K562 (cell line): ENCODE results near the gene LMO2. TPM values are rescaled to one million over a fixed set of nuclear protein-coding genes. Genes with fewer than 3 reads are reported as not detected.

Source experiments
- ATAC-seq: fragments of 200-7000 bp; cut with Tn5 transposase; 3 replicates; pipeline ENCODE4 v1.9.1; 2020; ENCODE audit warnings: moderate library complexity
- BruUV-seq: library from RNA; stranded (reverse); fragments of 400-500 nt; replicated peaks from 2 replicates; lab custom pipeline; 2021; lab: Mats Ljungman, UMichigan
- CTCF ChIA-PET: fragments of 300-600 bp; formaldehyde crosslinking; extraction: SDS; loops from one replicate; lab custom pipeline; 2021; ENCODE audit warnings: low intra/inter-chr PET ratio; lab: Yijun Ruan, JAX
- POLR2A ChIA-PET: fragments of 300-600, 350-650 bp; sonication (Branson Sonifier 250); formaldehyde crosslinking; extraction: SDS; loops from one replicate; lab custom pipeline; 2021; ENCODE audit warnings: antibody characterized with exemption, inconsistent platforms; lab: Yijun Ruan, JAX
- DNase-seq, 4 experiments: peaks; one replicate each; pipeline versions ENCODE4 v3.0.0 to v3.0.0-alpha.2; 2011 to 2018; ENCODE audit warnings: low spot score in 3 of 4, mixed read lengths in 3 of 4; ENCODE audit errors: extremely low read depth in 1 of 4
- FAIRE-seq: peaks from 2 replicates; lab custom pipeline; 2011; peaks lifted over from hg19 to GRCh38; lab: Jason Lieb, UNC
- H2AFZ ChIP-seq: 2 replicates; pipeline ENCODE4 v1.6.0; 2011; ENCODE audit warnings: low read depth, low read length, control low read depth, inconsistent platforms
- H3K27ac ChIP-seq: fragments of 200-600 bp; 3 replicates; pipeline ENCODE4 v1.8.0; 2011; ENCODE audit warnings: low read depth, mild to moderate bottlenecking, control low read depth, inconsistent platforms, low read length, moderate library complexity, mixed read lengths; ENCODE audit errors: extremely low read depth
- H3K27me3 ChIP-seq, 2 experiments: fragments of 300-600 bp in 1 of 2; 2 replicates in 1 of 2; 3 replicates in 1 of 2; pipeline versions ENCODE4 v1.6.0 to v1.8.0; 2011; ENCODE audit warnings: inconsistent platforms in 2 of 2, low read length in 2 of 2, mild to moderate bottlenecking in 1 of 2, mixed read lengths in 1 of 2, moderate library complexity in 1 of 2; ENCODE audit not compliant: control insufficient read depth in 2 of 2, insufficient read depth in 2 of 2
- H3K36me3 ChIP-seq: fragments of 300-600 bp; 3 replicates; pipeline ENCODE4 v1.8.0; 2011; ENCODE audit warnings: mild to moderate bottlenecking, low read length, inconsistent platforms; ENCODE audit not compliant: control insufficient read depth, insufficient read depth
- H3K4me1 ChIP-seq, 2 experiments: fragments of 200-600 bp in 1 of 2; replicated peaks in 1 of 2; 2 replicates in 1 of 2; 3 replicates in 1 of 2; pipeline versions ENCODE4 v1.5.1 to v1.8.0; 2011; ENCODE audit warnings: inconsistent platforms in 2 of 2, low read length in 2 of 2, mild to moderate bottlenecking in 1 of 2, mixed read lengths in 1 of 2, moderate library complexity in 1 of 2; ENCODE audit not compliant: control insufficient read depth in 2 of 2, insufficient read depth in 2 of 2
- H3K4me2 ChIP-seq: 2 replicates; pipeline ENCODE4 v1.6.1; 2011; ENCODE audit warnings: low read length, control low read depth, inconsistent platforms, mixed read lengths; ENCODE audit not compliant: insufficient read depth
- H3K4me3 ChIP-seq: fragments of 200-600 bp; sonication (generic), shearing (Covaris generic); 2 replicates; pipeline ENCODE4 v1.5.1; 2016; ENCODE audit warnings: control low read depth, inconsistent platforms
- H3K79me2 ChIP-seq: fragments of 200-600 bp; 3 replicates; pipeline ENCODE4 v1.8.0; 2011; ENCODE audit warnings: low read length, inconsistent platforms; ENCODE audit not compliant: control insufficient read depth, insufficient read depth
- H3K9ac ChIP-seq, 2 experiments: 2 replicates each; pipeline versions ENCODE4 v1.6.0 to v1.6.1; 2011; ENCODE audit warnings: low read depth in 2 of 2, low read length in 2 of 2, control low read depth in 1 of 2, inconsistent platforms in 1 of 2, mild to moderate bottlenecking in 1 of 2, mixed read lengths in 1 of 2; ENCODE audit not compliant: insufficient read depth in 1 of 2
- H3K9me1 ChIP-seq: one replicate; pipeline ENCODE4 v1.6.0; 2011; ENCODE audit warnings: inconsistent platforms, mild to moderate bottlenecking, low read length, moderate library complexity; ENCODE audit not compliant: control insufficient read depth, insufficient read depth
- H3K9me3 ChIP-seq: replicated peaks from 2 replicates; pipeline ENCODE4 v1.5.1; 2011; ENCODE audit warnings: low read depth, low read length, inconsistent platforms; ENCODE audit not compliant: control insufficient read depth, insufficient read depth
- H4K20me1 ChIP-seq: replicated peaks from 2 replicates; pipeline ENCODE4 v1.6.1; 2011; ENCODE audit warnings: low read length, inconsistent platforms, mixed read lengths; ENCODE audit not compliant: control insufficient read depth, insufficient read depth
- HOMEZ ChIP-seq: fragments of 250-450 bp; sonication (Bioruptor Pico); IDR thresholded peaks from 2 replicates; pipeline ENCODE4 v1.4.0; 2020; ENCODE audit warnings: mild to moderate bottlenecking, moderate library complexity
- NR3C1 ChIP-seq: sonication (generic); formaldehyde crosslinking; IDR thresholded peaks from 2 replicates; pipeline ENCODE4 v1.8.1; 2022; ENCODE audit warnings: missing genetic modification reagents
- RAD51 ChIP-seq: fragments of 450-650 bp; IDR thresholded peaks from 2 replicates; pipeline ENCODE4 v1.7.1; 2016; ENCODE audit warnings: low read depth, mild to moderate bottlenecking, borderline replicate concordance
- TCF7 ChIP-seq: sonication (generic); IDR thresholded peaks from 2 replicates; pipeline ENCODE4 v1.6.1; 2016; ENCODE audit warnings: antibody characterized with exemption, borderline replicate concordance
- TFE3 ChIP-seq: fragments of 450-650 bp; formaldehyde crosslinking; IDR thresholded peaks from 2 replicates; pipeline ENCODE4 v1.4.0; 2020; ENCODE audit warnings: mild to moderate bottlenecking, mixed read lengths
- in situ Hi-C: fragments of 300-500 bp; cut with MboI; formaldehyde crosslinking; loops from 4 replicates; pipeline ENCODE4 v1.15.0; 2018; ENCODE audit warnings: inconsistent platforms, mixed read lengths
- intact Hi-C: fragments of 100-400 bp; cut with micrococcal nuclease; formaldehyde crosslinking; loops from 2 replicates; pipeline ENCODE4 v1.14.2; 2022
- polyA plus RNA-seq, 8 experiments: library from polyadenylated mRNA; depleted of rRNA in 4 of 8; stranded (reverse) in 5 of 8; unstranded in 3 of 8; fragments of >200 nt; fragmentation: Nextera tagmentation in 2 of 8; fragmentation: Illumina TruSeq in 1 of 8; extraction: Ambion mirVana in 2 of 8; extraction: Trizol in 1 of 8; gene quantifications; 2 replicates each; pipeline versions ENCODE4 v1.2.1 to v1.2.3, GENCODE V29; 2011 to 2014; ENCODE audit warnings: inconsistent platforms in 1 of 8, missing spikeins in 1 of 8
- total RNA-seq, 7 experiments: library from RNA; depleted of rRNA in 6 of 7; stranded (reverse); fragments of >200 nt in 6 of 7; fragmentation: Illumina TruSeq in 2 of 7; extraction: Trizol in 2 of 7; gene quantifications; 2 replicates each; pipeline versions ENCODE4 v1.2.1 to v1.2.3, GENCODE V29; 2011 to 2021; ENCODE audit warnings: low replicate concordance in 1 of 7

LMO2 gene
- total and polyA plus RNA-seq, 9 of the 15 experiments (the other 6 are each of a cell fraction or from before 2014, with no cell fraction given), result 6.9 to 126 (median 91.5) TPM

- no TSS peak for BruUV-seq
- peaks cover 6 to 15% of the 10 kb centered on the region in 2 experiments; a peak in 3 of 5 replicates for H3K4me1 ChIP-seq
- no peak overlapping the region for H3K9ac ChIP-seq
- no peaks in the 10 kb centered on the region for H3K9me1 ChIP-seq
- no peak for TF ChIP-seq HOMEZ (CRISPR knock-in tag)
- peak; percentile 39; the same call in 1 of the 2 replicates for TF ChIP-seq RAD51
- no peak for TF ChIP-seq NR3C1 (CRISPR knock-in tag)
- TF ChIP-seq TFE3, result peak; percentile 81
- TF ChIP-seq TCF7, result no peak
- no peak for ATAC-seq
- H3K27me3 ChIP-seq, result no peaks in the 10 kb centered on the region
- no peak overlapping the region for H3K4me2 ChIP-seq
- H4K20me1 ChIP-seq, result no peaks in the 10 kb centered on the region
- no peak overlapping the region; the same call in 2 of the 3 replicates for H3K27ac ChIP-seq
- ChIA-PET CTCF (no interaction called here), POLR2A (interaction anchor here (0.5 to 1.5 kb wide), 5 partner anchors 12 to 1475 kb away, joined by 3 to 5 read pairs (median 3); partner anchors contain the start of gene WT1)
- FAIRE-seq, result no peak
- no peak overlapping the region for H3K4me3 ChIP-seq
- peaks cover 14% of the 10 kb centered on the region for H3K9me3 ChIP-seq
- intact Hi-C loops, result no loop called here
- no peaks in the 10 kb centered on the region for H3K79me2 ChIP-seq
- no peak for DNase-seq
- H2AFZ ChIP-seq, result 0 out of 2 replicates have a peak overlapping the region, but pooled peaks have one; percentile 99
- in situ Hi-C loops, result no loop called here
- no peaks in the 10 kb centered on the region for H3K36me3 ChIP-seq
Measured at GRCh38 chr11:33910958-33911339, 19.1 kb upstream of the LMO2 start.
